SH-SY5Y (cell line): ENCODE results near the gene AADACL4.

Source experiments
- GATA2 ChIP-seq: IDR thresholded peaks from 2 replicates; pipeline ENCODE4 v1.6.1; 2011; ENCODE audit warnings: mild to moderate bottlenecking, low read depth, low read length
- GATA3 ChIP-seq: IDR thresholded peaks from 2 replicates; pipeline ENCODE4 v1.6.1; 2011; ENCODE audit warnings: low read depth, mild to moderate bottlenecking, low read length, moderate library complexity

Gene AADACL4

DNA sequence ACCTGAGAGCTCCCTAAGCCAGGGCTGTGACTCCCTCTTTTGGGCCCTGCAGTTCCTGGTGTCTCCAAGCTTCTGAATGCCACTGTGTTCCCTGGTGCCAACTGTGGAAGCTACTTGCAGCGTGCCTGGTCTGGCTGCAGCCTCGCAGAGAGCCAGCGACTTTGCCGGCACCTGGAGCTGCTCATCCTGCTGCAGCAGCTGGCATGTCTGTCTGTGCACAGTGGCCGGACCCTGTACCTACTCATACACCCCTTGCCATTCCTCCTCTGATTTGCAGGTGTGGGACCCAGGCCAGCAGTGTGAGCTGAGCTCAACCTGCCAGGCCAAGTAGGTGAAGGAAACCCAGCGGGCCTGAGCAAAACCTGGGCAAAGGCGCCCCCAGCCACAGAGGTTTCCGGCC is 12.3 kb upstream of the AADACL4 start:
- no peak for TF ChIP-seq GATA3
- TF ChIP-seq GATA2, result no peak

GRCh38 chr1:12634156-12634555 is 9.7 kb upstream of the AADACL4 start:
- TF ChIP-seq GATA3 (no peak), GATA2 (no peak)

- TF ChIP-seq GATA3, result no peak
- no peak for TF ChIP-seq GATA2
These were observed 9.1 kb upstream of the AADACL4 start for GRCh38 chr1:12634696-12635202.

DNA sequence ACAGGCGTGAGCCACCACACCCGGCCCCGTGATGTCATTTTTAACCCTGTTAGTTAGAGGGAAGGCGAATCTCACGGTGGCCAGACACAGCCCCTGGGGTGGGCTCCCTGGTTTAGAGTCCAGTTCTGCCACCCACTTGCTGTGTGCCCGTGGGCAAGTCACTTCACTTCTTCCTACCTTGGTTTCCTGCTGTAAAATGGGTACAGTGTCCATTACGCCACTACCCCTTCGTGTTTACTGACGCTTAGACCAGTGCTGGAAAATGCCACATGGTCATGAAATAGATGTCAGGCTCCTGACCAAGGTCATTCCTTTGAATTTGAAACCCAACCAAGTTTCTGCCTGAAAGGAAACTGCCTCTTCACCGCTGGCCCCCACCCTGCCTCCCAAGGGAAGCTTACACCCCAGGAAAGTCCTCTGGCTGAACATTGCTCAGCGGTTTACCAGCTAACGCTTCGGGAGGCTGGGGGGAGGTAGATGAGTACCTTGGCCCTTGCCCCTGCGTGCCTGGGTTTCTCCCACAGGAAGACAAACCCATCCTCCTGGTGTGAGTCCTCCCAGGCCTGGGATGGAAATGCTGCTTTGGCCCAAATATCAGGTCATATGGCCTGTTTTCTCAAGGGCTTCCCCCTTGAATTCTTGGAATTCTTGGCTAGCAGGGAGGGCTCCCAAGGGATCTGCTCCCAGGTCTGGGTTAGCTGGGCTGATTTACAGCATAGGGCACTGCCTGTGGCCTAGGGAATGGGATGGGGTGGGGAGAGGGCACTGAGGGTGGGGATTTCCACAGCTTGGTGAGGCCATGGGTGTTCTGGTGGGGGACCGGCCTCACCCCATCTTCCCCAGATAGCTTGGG is 7.6 kb upstream of the AADACL4 start:
- no peak for TF ChIP-seq GATA3
- no peak for TF ChIP-seq GATA2

GRCh38 chr1:12637693-12638092 is 6.2 kb upstream of the AADACL4 start:
- TF ChIP-seq GATA3 (no peak), GATA2 (no peak)

GRCh38 chr1:12640237-12640957 is 3.5 kb upstream of the AADACL4 start:
- TF ChIP-seq GATA2 (no peak), GATA3 (no peak)

GRCh38 chr1:12640958-12641272 is 3.0 kb upstream of the AADACL4 start:
- no peak for TF ChIP-seq GATA2
- no peak for TF ChIP-seq GATA3

- TF ChIP-seq GATA2 (no peak), GATA3 (no peak)
These were observed 806 bp upstream of the AADACL4 start for GRCh38 chr1:12643079-12643478.

DNA sequence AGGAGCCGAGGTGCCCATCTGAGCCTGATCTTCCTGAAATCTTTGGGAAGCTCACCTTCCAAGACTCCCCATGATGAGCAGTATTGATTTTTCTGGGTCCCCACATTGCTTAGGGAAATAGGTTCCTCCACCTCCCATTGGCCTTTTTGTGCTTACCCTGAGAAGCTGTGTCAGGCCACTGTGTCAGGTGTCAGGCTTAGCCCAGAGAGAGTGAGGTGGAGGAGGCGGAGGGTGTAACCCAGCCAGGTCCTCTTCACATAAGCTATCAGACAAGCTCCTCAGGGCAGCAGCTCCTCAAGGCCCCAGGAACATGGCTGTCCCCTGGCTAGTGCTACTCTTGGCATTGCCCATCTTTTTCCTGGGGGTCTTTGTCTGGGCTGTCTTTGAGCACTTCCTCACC is 352 bp downstream of the AADACL4 start:
- TF ChIP-seq GATA2, result no peak
- no peak for TF ChIP-seq GATA3

- TF ChIP-seq GATA3 (no peak), GATA2 (no peak)
These were observed 944 bp downstream of the AADACL4 start for GRCh38 chr1:12644829-12645228.

DNA sequence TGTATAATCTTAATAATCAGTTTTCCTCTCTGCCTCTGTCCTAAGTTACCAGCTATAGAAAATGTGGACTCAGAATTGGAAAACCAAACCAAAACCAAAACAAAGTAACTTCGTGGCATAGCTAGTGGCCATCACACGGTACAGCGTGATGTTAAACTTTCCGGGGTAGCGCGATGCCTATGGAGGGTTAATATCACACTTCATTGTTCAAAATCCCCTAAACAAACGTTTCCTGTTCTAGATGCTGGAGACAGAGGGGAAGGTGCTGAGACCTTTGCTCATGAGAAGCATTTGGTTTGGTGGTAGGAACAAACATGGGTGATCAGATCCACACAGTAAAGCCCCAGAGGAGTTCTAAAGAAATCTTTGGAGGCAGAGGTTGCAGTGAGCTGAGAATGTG is 4.9 kb downstream of the AADACL4 start:
- no peak for TF ChIP-seq GATA2
- no peak for TF ChIP-seq GATA3

DNA sequence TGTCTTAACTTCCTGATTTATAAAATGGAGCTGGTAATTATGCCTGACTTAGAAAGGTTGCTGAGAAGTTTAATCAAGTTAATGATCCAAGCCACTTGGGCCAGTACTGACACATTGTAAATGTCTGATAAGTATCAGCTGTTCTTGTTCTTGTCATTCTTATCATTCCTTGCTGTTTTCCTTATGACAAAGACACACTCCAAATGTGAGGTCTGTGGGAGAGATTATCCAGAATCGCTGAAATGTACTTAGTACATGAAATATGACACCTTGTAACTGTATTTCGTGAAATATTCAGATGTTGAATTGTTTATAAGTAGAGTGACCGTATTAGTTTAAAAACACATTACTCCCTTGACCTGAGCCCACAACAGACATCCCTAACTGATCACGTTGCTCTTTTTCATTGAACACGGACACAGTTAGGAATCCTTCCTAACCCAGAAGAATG is 6.1 kb downstream of the AADACL4 start:
- TF ChIP-seq GATA2, result no peak
- no peak for TF ChIP-seq GATA3

DNA sequence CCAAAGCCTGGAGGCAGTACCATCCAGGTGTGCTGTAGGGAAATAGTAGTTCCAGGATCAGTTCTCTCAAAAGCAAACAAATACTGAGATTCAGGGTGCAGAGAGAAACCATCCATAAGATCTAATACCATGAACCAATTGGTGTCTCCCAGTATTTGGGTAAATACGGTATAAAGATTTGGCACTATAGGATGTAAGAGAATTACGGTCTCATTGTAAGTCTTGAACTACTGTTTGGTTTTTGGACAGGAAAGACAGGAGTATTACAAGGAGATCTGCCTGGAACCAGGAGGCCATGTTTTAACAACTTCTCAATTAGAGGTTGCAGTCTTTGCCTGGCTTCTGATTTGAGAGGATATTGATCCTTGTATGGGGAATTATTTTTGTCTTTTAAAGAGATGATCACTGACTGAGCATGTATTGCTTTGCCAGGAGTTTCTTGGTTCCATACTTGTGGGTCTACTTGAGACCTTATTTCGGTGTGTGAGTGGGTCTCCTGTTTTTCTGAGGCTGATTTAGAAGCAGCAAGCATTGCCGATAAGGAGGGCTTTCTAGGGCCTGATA is 10.2 kb downstream of the AADACL4 start:
- TF ChIP-seq GATA2, result no peak
- no peak for TF ChIP-seq GATA3

DNA sequence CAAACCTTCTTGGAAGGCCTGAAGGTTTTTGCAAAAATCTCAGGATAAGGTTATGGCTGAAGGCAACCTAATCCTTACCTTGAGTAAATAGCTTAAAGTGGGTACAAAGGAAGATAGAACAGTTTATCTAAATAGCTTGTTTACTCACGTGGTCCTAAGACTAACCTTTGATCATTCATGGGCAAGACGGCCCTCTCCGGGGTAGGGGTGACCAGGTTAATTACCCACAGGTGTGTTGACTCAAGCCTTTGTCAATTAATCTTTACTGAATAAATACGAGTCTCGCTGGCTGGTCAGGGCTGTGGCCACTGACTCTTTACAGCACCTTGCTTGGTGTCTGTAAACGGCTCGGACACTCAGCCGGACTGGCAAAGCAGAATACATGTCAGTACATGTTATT is 10.8 kb downstream of the AADACL4 start:
- TF ChIP-seq GATA3 (no peak), GATA2 (no peak)
